ENCODE results near the gene NPPC.

Gene NPPC

GRCh38 chr2:231926180-231926741 is at the start of gene NPPC:
Gene NPPC (minus strand): TSS chr2:231926396. CDS start chr2:231926249, 147 bp downstream.
- H3K27ac ChIP-seq (ENCODE audit: low read depth, low read length), result no peak within 1 kb of the TSS
- no peaks in the 10 kb centered on the region for H3K36me3 ChIP-seq (ENCODE audit: control insufficient read depth in 1 of 2, insufficient read depth in 2 of 2, low read length in 2 of 2)
- H3K9ac ChIP-seq (ENCODE audit: low read depth in 1 of 2, low read length in 2 of 2), result no peak within 1 kb of the TSS
- H3K27me3 ChIP-seq (ENCODE audit: control insufficient read depth in 1 of 2, insufficient read depth in 2 of 2, low read length in 2 of 2), result peaks cover 58 to 63% of the 10 kb centered on the region in 2 donors
- H3K4me1 ChIP-seq (ENCODE audit: control insufficient read depth in 1 of 2, insufficient read depth in 2 of 2, low read length in 2 of 2), result peaks cover 3 to 20% of the 10 kb centered on the region in 2 donors
- H3K9me3 ChIP-seq (ENCODE audit: control insufficient read depth in 1 of 2, low read length in 2 of 2), result no peaks in the 10 kb centered on the region
- peak within 1 kb of the TSS; percentile 50 to 65 for H3K4me3 ChIP-seq (ENCODE audit: low read depth in 1 of 2, low read length in 2 of 2)

- no peaks in the 10 kb centered on the region for H3K36me3 ChIP-seq (ENCODE audit: control insufficient read depth in 1 of 2, insufficient read depth in 2 of 2, low read length in 2 of 2)
- no peak overlapping the region for H3K27ac ChIP-seq (ENCODE audit: low read depth, low read length)
- no peak overlapping the region for H3K9ac ChIP-seq (ENCODE audit: low read depth in 1 of 2, low read length in 2 of 2)
- H3K9me3 ChIP-seq (ENCODE audit: control insufficient read depth in 1 of 2, low read length in 2 of 2), result no peaks in the 10 kb centered on the region
- no peaks in the 10 kb centered on the region for H3K27me3 ChIP-seq (ENCODE audit: control insufficient read depth in 1 of 2, insufficient read depth in 2 of 2, low read length in 2 of 2)
- no peak overlapping the region for H3K4me3 ChIP-seq (ENCODE audit: low read depth in 1 of 2, low read length in 2 of 2)
- no peaks in the 10 kb centered on the region for H3K4me1 ChIP-seq (ENCODE audit: control insufficient read depth in 1 of 2, insufficient read depth in 2 of 2, low read length in 2 of 2)
Measured at GRCh38 chr2:231975001-231975400, 48.8 kb upstream of the NPPC start.

- H3K4me3 ChIP-seq (ENCODE audit: low read depth in 1 of 2, low read length in 2 of 2), result no peak overlapping the region
- no peaks in the 10 kb centered on the region for H3K4me1 ChIP-seq (ENCODE audit: control insufficient read depth in 1 of 2, insufficient read depth in 2 of 2, low read length in 2 of 2)
- no peak overlapping the region for H3K27ac ChIP-seq (ENCODE audit: low read depth, low read length)
- H3K9ac ChIP-seq (ENCODE audit: low read depth in 1 of 2, low read length in 2 of 2), result no peak overlapping the region
- H3K27me3 ChIP-seq (ENCODE audit: control insufficient read depth in 1 of 2, insufficient read depth in 2 of 2, low read length in 2 of 2), result no peaks in the 10 kb centered on the region
- H3K36me3 ChIP-seq (ENCODE audit: control insufficient read depth in 1 of 2, insufficient read depth in 2 of 2, low read length in 2 of 2), result no peaks in the 10 kb centered on the region
- peaks cover 0 to 4% of the 10 kb centered on the region in 2 donors for H3K9me3 ChIP-seq (ENCODE audit: control insufficient read depth in 1 of 2, low read length in 2 of 2)
Measured at GRCh38 chr2:231970461-231970860, 44.3 kb upstream of the NPPC start.

GRCh38 chr2:231968820-231969219 is 42.6 kb upstream of the NPPC start:
- Histone ChIP-seq H3K36me3 (ENCODE audit: control insufficient read depth in 1 of 2, insufficient read depth in 2 of 2, low read length in 2 of 2) (no peaks in the 10 kb centered on the region), H3K9ac (ENCODE audit: low read depth in 1 of 2, low read length in 2 of 2) (no peak overlapping the region), H3K27ac (ENCODE audit: low read depth, low read length) (no peak overlapping the region), H3K4me1 (ENCODE audit: control insufficient read depth in 1 of 2, insufficient read depth in 2 of 2, low read length in 2 of 2) (no peaks in the 10 kb centered on the region), H3K4me3 (ENCODE audit: low read depth in 1 of 2, low read length in 2 of 2) (no peak overlapping the region), H3K27me3 (ENCODE audit: control insufficient read depth in 1 of 2, insufficient read depth in 2 of 2, low read length in 2 of 2) (no peaks in the 10 kb centered on the region), H3K9me3 (ENCODE audit: control insufficient read depth in 1 of 2, low read length in 2 of 2) (peaks cover 0 to 4% of the 10 kb centered on the region in 2 donors)

GRCh38 chr2:231966886-231967285 is 40.7 kb upstream of the NPPC start:
- no peak overlapping the region for H3K27ac ChIP-seq (ENCODE audit: low read depth, low read length)
- H3K9ac ChIP-seq (ENCODE audit: low read depth in 1 of 2, low read length in 2 of 2), result no peak overlapping the region
- peaks cover 0 to 4% of the 10 kb centered on the region in 2 donors for H3K9me3 ChIP-seq (ENCODE audit: control insufficient read depth in 1 of 2, low read length in 2 of 2)
- H3K4me3 ChIP-seq (ENCODE audit: low read depth in 1 of 2, low read length in 2 of 2), result no peak overlapping the region
- peaks cover 0 to 5% of the 10 kb centered on the region in 2 donors for H3K4me1 ChIP-seq (ENCODE audit: control insufficient read depth in 1 of 2, insufficient read depth in 2 of 2, low read length in 2 of 2)
- no peaks in the 10 kb centered on the region for H3K36me3 ChIP-seq (ENCODE audit: control insufficient read depth in 1 of 2, insufficient read depth in 2 of 2, low read length in 2 of 2)
- H3K27me3 ChIP-seq (ENCODE audit: control insufficient read depth in 1 of 2, insufficient read depth in 2 of 2, low read length in 2 of 2), result no peaks in the 10 kb centered on the region

GRCh38 chr2:231965102-231965501 is 38.9 kb upstream of the NPPC start:
- H3K36me3 ChIP-seq (ENCODE audit: control insufficient read depth in 1 of 2, insufficient read depth in 2 of 2, low read length in 2 of 2), result no peaks in the 10 kb centered on the region
- H3K4me1 ChIP-seq (ENCODE audit: control insufficient read depth in 1 of 2, insufficient read depth in 2 of 2, low read length in 2 of 2), result peaks cover 5 to 11% of the 10 kb centered on the region in 2 donors
- H3K27ac ChIP-seq (ENCODE audit: low read depth, low read length), result no peak overlapping the region
- no peak overlapping the region for H3K9ac ChIP-seq (ENCODE audit: low read depth in 1 of 2, low read length in 2 of 2)
- peaks cover 0 to 4% of the 10 kb centered on the region in 2 donors for H3K9me3 ChIP-seq (ENCODE audit: control insufficient read depth in 1 of 2, low read length in 2 of 2)
- no peaks in the 10 kb centered on the region for H3K27me3 ChIP-seq (ENCODE audit: control insufficient read depth in 1 of 2, insufficient read depth in 2 of 2, low read length in 2 of 2)
- no peak overlapping the region for H3K4me3 ChIP-seq (ENCODE audit: low read depth in 1 of 2, low read length in 2 of 2)

- Histone ChIP-seq H3K9ac (ENCODE audit: low read depth in 1 of 2, low read length in 2 of 2) (peak within 1 kb of the TSS; percentile 80 to 86), H3K27ac (ENCODE audit: low read depth, low read length) (no peak within 1 kb of the TSS), H3K27me3 (ENCODE audit: control insufficient read depth in 1 of 2, insufficient read depth in 2 of 2, low read length in 2 of 2) (no peaks in the 10 kb centered on the region), H3K4me1 (ENCODE audit: control insufficient read depth in 1 of 2, insufficient read depth in 2 of 2, low read length in 2 of 2) (peaks cover 5 to 11% of the 10 kb centered on the region in 2 donors), H3K9me3 (ENCODE audit: control insufficient read depth in 1 of 2, low read length in 2 of 2) (no peaks in the 10 kb centered on the region), H3K36me3 (ENCODE audit: control insufficient read depth in 1 of 2, insufficient read depth in 2 of 2, low read length in 2 of 2) (no peaks in the 10 kb centered on the region), H3K4me3 (ENCODE audit: low read depth in 1 of 2, low read length in 2 of 2) (peak within 1 kb of the TSS; percentile 99 to 100)
Measured at GRCh38 chr2:231961349-231962166, 35.4 kb upstream of the NPPC start, which contains the start of gene DIS3L2. Gene DIS3L2 (plus strand): TSS chr2:231961713. CDS start chr2:232014928, 53,215 bp downstream.

- H3K9me3 ChIP-seq (ENCODE audit: control insufficient read depth in 1 of 2, low read length in 2 of 2), result no peaks in the 10 kb centered on the region
- peak overlapping the region; percentile 99 to 100 for H3K4me3 ChIP-seq (ENCODE audit: low read depth in 1 of 2, low read length in 2 of 2)
- H3K27ac ChIP-seq (ENCODE audit: low read depth, low read length), result no peak overlapping the region
- H3K4me1 ChIP-seq (ENCODE audit: control insufficient read depth in 1 of 2, insufficient read depth in 2 of 2, low read length in 2 of 2), result peaks cover 5 to 11% of the 10 kb centered on the region in 2 donors
- no peaks in the 10 kb centered on the region for H3K27me3 ChIP-seq (ENCODE audit: control insufficient read depth in 1 of 2, insufficient read depth in 2 of 2, low read length in 2 of 2)
- H3K9ac ChIP-seq (ENCODE audit: low read depth in 1 of 2, low read length in 2 of 2), result peak overlapping the region; percentile 80 to 86
- no peaks in the 10 kb centered on the region for H3K36me3 ChIP-seq (ENCODE audit: control insufficient read depth in 1 of 2, insufficient read depth in 2 of 2, low read length in 2 of 2)
Measured at GRCh38 chr2:231960810-231961348, 34.7 kb upstream of the NPPC start.

- no peaks in the 10 kb centered on the region for H3K36me3 ChIP-seq (ENCODE audit: control insufficient read depth in 1 of 2, insufficient read depth in 2 of 2, low read length in 2 of 2)
- peaks cover 5 to 11% of the 10 kb centered on the region in 2 donors for H3K4me1 ChIP-seq (ENCODE audit: control insufficient read depth in 1 of 2, insufficient read depth in 2 of 2, low read length in 2 of 2)
- H3K4me3 ChIP-seq (ENCODE audit: low read depth in 1 of 2, low read length in 2 of 2), result no peak overlapping the region
- no peak overlapping the region for H3K27ac ChIP-seq (ENCODE audit: low read depth, low read length)
- H3K9me3 ChIP-seq (ENCODE audit: control insufficient read depth in 1 of 2, low read length in 2 of 2), result no peaks in the 10 kb centered on the region
- H3K9ac ChIP-seq (ENCODE audit: low read depth in 1 of 2, low read length in 2 of 2), result no peak overlapping the region
- no peaks in the 10 kb centered on the region for H3K27me3 ChIP-seq (ENCODE audit: control insufficient read depth in 1 of 2, insufficient read depth in 2 of 2, low read length in 2 of 2)
Measured at GRCh38 chr2:231957913-231958763, 31.9 kb upstream of the NPPC start.

Measured in duodenal mucosa (tissue), 2 donors.